Astrocyte of the hippocampus (primary cell): Measurements from ENCODE around the gene DLEC1.
"Not testable (repeated sequence)": the region's sequence is repeated elsewhere in the genome, so short reads cannot be mapped to it uniquely, and the experiment has no call there.

ENCODE experiments used
- DNase-seq: peaks from one replicate; pipeline ENCODE4 v3.0.0; 2011; ENCODE audit warnings: low read depth, low spot score

DLEC1 gene

GRCh38 chr3:38018296-38019266, 20.4 kb upstream of the DLEC1 start:
- DNase-seq, result no peak

- DNase-seq, result no peak
Measured at GRCh38 chr3:38019658-38020341, 19.2 kb upstream of the DLEC1 start.

- no peak for DNase-seq
Measured at GRCh38 chr3:38020342-38020726, 18.7 kb upstream of the DLEC1 start.

- DNase-seq, result no peak
Measured at GRCh38 chr3:38021196-38021595, 17.8 kb upstream of the DLEC1 start.

GRCh38 chr3:38022301-38022700, 16.7 kb upstream of the DLEC1 start:
- no peak for DNase-seq

GRCh38 chr3:38022896-38023709, 15.9 kb upstream of the DLEC1 start:
- no peak for DNase-seq

- DNase-seq, result no peak
Measured at GRCh38 chr3:38026856-38027255, 12.2 kb upstream of the DLEC1 start.

- DNase-seq, result no peak
Measured at GRCh38 chr3:38027466-38028465, 11.2 kb upstream of the DLEC1 start.

GRCh38 chr3:38028621-38029361, 10.2 kb upstream of the DLEC1 start:
- DNase-seq, result peak; percentile 55

GRCh38 chr3:38029400-38030125, 9.4 kb upstream of the DLEC1 start, which contains the start of gene PLCD1:
Gene PLCD1 (minus strand): TSS chr3:38029642. CDS start chr3:38029539, 103 bp downstream.
- peak; percentile 89 for DNase-seq

- DNase-seq, result no peak
Measured at GRCh38 chr3:38030126-38031021, 8.6 kb upstream of the DLEC1 start.

GRCh38 chr3:38031022-38031994, 7.7 kb upstream of the DLEC1 start:
- peak; percentile 78 for DNase-seq

GRCh38 chr3:38032328-38032865, 6.6 kb upstream of the DLEC1 start:
- DNase-seq, result no peak

GRCh38 chr3:38033586-38033985, 5.4 kb upstream of the DLEC1 start:
- DNase-seq, result not testable (repeated sequence)

GRCh38 chr3:38034335-38034734, 4.7 kb upstream of the DLEC1 start:
- DNase-seq, result not testable (repeated sequence)

GRCh38 chr3:38036286-38036685, 2.7 kb upstream of the DLEC1 start:
- no peak for DNase-seq

- DNase-seq, result no peak
Measured at GRCh38 chr3:38036906-38037305, 2.1 kb upstream of the DLEC1 start.
